ENCODE results near the gene SPDYE3.
"Not testable (repeated sequence)": the region's sequence is repeated elsewhere in the genome, so short reads cannot be mapped to it uniquely, and the experiment has no call there.

The SPDYE3 gene

DNA sequence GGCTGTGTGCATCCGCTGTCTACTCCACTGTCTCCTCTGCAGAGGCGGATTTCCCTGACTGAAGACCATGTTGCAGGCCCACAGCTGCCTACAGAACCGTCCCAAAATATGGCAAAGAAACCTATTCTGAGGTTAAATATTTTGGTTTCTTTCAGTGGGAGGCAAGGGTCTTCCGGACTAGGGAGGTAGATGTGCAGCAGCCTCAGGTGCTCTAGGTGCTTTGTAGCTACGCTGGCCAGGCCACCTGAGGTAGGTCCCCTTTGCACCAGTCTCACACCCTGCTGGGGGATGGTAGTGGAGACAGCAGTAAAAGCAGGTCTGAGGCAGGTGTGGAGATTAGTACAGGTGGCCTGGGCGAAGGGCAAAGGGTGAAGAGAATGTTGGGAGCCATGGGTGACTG is 42.3 kb downstream of the SPDYE3 start:
- TF ChIP-seq, protein P1, sequence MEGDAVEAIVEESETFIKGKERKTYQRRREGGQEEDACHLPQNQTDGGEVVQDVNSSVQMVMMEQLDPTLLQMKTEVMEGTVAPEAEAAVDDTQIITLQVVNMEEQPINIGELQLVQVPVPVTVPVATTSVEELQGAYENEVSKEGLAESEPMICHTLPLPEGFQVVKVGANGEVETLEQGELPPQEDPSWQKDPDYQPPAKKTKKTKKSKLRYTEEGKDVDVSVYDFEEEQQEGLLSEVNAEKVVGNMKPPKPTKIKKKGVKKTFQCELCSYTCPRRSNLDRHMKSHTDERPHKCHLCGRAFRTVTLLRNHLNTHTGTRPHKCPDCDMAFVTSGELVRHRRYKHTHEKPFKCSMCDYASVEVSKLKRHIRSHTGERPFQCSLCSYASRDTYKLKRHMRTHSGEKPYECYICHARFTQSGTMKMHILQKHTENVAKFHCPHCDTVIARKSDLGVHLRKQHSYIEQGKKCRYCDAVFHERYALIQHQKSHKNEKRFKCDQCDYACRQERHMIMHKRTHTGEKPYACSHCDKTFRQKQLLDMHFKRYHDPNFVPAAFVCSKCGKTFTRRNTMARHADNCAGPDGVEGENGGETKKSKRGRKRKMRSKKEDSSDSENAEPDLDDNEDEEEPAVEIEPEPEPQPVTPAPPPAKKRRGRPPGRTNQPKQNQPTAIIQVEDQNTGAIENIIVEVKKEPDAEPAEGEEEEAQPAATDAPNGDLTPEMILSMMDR (conservative IDR thresholded peaks at IDR 0.05; ENCODE audit: low read depth, low read length), result no peak
- DNase-seq (ENCODE audit: low read depth), result no peak

DNA sequence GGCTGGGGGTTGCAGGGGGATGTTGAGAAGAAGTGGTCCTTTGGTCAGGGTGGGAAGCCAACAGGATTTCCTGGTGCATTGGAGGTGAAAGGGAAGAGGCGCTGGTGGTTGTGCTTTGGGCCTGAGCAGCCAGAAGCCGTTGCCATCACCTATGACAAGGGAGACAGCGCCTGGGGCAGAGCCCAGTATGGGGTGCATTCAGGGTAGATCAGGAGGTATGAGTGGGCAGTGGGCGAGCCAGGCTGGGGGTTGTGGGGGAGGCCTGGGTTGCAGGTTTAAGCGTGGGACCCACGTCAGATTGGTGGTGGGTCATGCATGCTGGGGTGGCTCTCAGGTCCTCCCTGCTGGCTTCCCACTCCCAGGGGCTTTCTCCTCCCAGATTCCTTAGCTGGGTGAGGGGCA is 44.2 kb downstream of the SPDYE3 start:
- DNase-seq (ENCODE audit: low read depth), result no peak
- H3K4me3 ChIP-seq (ENCODE audit: low read depth, low read length), result no peak overlapping the region
- TF ChIP-seq, protein P1 (conservative IDR thresholded peaks at IDR 0.05; ENCODE audit: low read depth, low read length), result no peak

More for the DNA sequence above, 42.3 kb downstream of the SPDYE3 start:
- no peak overlapping the region for H3K4me3 ChIP-seq (ENCODE audit: low read depth, low read length)

DNA sequence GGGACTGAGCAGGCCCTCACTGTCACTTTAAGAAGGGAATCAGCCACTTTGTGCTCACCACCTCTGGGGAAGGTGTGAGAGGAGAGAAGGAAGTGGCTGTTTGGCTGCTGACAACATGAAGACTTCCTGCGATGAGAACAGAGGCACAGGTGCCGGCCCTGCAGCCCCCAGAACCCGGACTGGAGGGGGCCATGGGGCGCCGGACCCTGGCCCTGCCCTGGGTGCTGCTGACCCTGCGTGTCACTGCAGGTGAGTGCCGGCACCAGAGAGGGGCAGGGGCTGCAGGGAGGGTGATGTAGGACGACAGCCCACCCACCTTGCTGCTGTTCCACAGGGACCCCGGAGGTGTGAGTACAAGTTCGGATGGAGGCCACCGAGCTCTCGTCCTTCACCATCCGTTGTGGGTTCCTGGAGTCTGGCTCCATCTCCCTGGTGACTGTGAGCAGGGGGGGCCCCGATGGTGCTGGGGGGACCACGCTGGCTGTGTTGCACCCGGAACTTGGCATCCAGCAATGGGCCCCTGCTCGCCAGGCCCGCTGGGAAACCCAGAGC is 44.8 kb downstream of the SPDYE3 start:
- DNase-seq (ENCODE audit: low read depth); H3K4me3 ChIP-seq (ENCODE audit: low read depth, low read length): not testable (repeated sequence)

DNA sequence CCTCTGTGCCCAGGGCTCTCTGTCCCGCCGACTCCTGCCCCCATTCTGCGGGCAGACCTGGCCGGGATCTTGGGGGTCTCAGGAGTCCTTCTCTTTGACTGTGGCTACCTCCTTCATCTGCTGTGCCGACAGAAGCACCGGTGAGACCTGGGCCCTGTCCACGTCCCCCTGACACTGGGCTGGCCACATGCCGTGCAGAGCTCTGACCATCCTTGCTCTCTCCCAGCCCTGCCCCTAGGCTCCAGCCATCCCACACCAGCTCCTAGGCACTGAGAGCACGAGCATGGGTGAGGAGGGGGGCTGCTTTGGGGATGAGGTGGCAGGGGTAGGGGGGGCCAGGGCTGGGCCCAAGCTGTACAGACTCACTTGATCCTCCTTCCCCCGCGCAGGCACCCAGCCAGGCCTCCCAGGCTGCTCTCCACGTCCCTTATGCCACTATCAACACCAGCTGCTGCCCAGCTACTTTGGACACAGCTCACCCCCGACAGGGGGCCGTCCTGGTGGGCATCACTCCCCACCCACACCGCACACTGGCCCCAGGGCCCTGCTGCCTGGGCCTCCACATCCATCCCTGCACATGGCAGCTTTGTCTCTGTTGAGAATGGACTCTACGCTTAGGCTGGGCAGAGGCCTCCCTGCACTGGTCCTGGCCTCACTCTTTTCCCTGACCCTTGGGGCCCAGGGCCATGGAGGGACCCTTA is 45.6 kb downstream of the SPDYE3 start:
- TF ChIP-seq, protein P1 (conservative IDR thresholded peaks at IDR 0.05; ENCODE audit: low read depth, low read length), result no peak
- H3K4me3 ChIP-seq (ENCODE audit: low read depth, low read length), result no peak overlapping the region

DNA sequence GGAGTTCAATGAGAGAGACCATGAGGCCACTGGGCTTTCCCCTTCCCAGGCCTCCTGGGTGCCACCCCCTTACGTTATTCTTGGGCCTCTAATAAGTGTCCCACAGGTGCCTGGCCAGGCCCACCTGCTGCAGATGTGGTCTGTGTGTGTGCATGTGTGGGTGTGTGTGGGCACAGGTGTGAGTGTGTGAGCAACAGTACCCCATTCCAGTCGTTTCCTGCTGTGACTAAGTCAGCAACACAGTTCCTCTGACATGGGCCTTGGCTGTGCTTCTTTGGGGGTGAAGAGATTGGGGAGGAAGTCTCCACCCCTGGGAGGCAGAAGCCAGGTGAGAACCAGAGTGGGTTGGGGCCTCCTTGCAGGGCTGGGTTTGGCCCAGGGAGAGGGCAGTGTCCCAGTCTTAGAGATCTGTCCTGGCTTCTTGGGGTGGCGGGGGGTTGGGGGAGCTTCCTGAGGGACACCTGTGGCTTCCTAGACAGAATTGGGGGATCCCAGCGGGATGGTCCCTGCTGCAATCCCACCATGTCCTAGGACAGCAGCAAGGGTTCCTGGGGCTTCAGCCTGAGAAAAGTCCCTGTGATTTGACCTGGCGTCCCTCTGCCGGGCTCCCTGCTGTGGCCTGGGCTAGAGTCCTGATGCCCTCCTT is 46.3 kb downstream of the SPDYE3 start:
- H3K4me3 ChIP-seq (ENCODE audit: low read depth, low read length), result no peak overlapping the region
- TF ChIP-seq, protein P1 (conservative IDR thresholded peaks at IDR 0.05; ENCODE audit: low read depth, low read length), result no peak
- no peak for DNase-seq (ENCODE audit: low read depth)

More for the DNA sequence above, 45.6 kb downstream of the SPDYE3 start:
- no peak for DNase-seq (ENCODE audit: low read depth)

DNA sequence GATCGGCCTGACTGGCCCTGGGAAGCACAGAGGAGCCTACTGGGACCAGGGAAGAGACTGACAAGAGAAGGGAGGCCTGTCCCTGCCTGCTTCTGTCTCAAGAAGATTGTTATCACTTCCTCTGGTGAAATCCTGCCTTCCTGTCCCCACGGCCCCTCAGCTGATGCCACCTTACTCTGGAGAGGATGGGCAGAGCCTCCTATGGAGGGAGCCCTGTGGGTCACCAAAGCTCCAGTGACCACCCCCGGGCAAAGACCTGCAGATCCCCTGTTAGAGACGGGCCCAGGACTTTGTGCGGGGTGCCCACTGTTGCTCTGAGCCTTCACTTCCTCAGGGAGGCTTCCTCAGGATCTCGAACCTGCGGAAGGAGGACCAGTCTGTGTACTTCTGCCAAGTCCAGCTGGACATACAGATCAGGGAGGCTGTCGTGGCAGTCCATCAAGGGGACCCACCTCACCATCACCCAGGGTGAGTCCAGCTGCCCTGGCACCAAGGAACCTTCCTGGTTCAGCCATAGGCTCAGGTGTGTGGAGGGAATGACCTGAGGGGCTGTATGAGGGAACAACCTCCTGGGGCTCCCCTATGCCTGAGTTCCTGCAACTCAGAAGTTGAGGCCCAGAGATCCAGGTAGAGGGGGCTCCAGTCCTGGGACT is 49.0 kb downstream of the SPDYE3 start:
- H3K4me3 ChIP-seq (ENCODE audit: low read depth, low read length), result no peak overlapping the region
- TF ChIP-seq, protein P1 (conservative IDR thresholded peaks at IDR 0.05; ENCODE audit: low read depth, low read length), result no peak
- no peak for DNase-seq (ENCODE audit: low read depth)

DNA sequence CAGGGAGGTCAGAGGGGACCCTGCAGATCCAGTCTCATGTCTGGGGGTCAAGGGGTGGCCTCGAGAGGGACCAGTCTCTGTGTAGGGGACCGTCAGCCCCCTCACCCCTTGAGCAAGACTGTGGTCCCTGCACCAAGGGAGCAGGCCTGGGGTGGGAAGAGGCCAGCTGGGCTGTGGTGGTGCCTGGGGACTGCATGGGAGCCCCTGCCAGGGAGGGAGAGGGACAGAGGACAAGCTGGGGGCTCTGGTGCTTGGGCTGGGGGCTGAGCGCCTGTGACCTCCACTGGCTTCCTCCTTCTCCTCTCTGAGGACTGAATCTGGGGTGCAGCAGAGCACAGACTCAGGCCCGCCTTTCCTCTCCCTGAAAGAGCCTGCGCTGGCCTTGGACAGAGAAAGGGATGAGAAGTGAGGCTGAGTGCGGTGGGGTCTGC is 49.6 kb downstream of the SPDYE3 start:
- no peak for DNase-seq (ENCODE audit: low read depth)
- H3K4me3 ChIP-seq (ENCODE audit: low read depth, low read length), result no peak overlapping the region
- TF ChIP-seq, protein P1 (conservative IDR thresholded peaks at IDR 0.05; ENCODE audit: low read depth, low read length), result no peak
